Choroid plexus epithelial cell (primary cell): ENCODE measurements around the gene TRIAP1.
A peak's percentile ranks its signal among the peaks of the same experiment; 100 is the strongest.
"Not testable (repeated sequence)": the region's sequence is repeated elsewhere in the genome, so short reads cannot be mapped to it uniquely, and the experiment has no call there.

Experiments used
- DNase-seq: peaks from one replicate; pipeline ENCODE4 v3.0.0-alpha.2; 2010; ENCODE audit warnings: low read depth
- H3K4me3 ChIP-seq: 2 replicates; pipeline ENCODE4 v1.5.1; 2011; ENCODE audit warnings: low read depth, mild to moderate bottlenecking, control low read depth, low read length, moderate library complexity
- TF ChIP-seq, protein P1 (sequence below): conservative IDR thresholded peaks from 2 replicates; pipeline ENCODE4 v1.5.1; 2011; ENCODE audit warnings: low read depth, mild to moderate bottlenecking, control low read depth, inconsistent platforms, low read length, moderate library complexity

The TRIAP1 gene

DNA sequence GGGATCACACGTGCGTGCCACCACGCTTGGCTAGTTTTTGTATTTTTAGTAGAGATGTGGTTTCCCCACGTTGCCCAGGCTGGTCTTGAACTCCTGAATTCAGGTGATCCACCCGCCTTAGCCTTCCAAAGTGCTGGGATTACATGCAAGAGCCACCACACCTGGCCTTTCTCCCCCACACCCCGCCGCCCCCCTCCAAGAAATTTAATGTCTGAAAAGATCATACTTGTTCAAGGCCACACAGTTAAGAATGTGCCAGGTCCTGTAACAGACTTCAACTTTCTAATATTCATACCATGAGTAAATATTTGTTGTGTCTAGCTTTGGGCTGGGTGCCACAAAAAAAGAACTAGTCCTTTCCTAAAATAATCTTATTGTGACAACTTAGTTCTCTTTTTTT, 9.1 kb upstream of the TRIAP1 start:
- no peak overlapping the region for H3K4me3 ChIP-seq
- TF ChIP-seq, protein P1, sequence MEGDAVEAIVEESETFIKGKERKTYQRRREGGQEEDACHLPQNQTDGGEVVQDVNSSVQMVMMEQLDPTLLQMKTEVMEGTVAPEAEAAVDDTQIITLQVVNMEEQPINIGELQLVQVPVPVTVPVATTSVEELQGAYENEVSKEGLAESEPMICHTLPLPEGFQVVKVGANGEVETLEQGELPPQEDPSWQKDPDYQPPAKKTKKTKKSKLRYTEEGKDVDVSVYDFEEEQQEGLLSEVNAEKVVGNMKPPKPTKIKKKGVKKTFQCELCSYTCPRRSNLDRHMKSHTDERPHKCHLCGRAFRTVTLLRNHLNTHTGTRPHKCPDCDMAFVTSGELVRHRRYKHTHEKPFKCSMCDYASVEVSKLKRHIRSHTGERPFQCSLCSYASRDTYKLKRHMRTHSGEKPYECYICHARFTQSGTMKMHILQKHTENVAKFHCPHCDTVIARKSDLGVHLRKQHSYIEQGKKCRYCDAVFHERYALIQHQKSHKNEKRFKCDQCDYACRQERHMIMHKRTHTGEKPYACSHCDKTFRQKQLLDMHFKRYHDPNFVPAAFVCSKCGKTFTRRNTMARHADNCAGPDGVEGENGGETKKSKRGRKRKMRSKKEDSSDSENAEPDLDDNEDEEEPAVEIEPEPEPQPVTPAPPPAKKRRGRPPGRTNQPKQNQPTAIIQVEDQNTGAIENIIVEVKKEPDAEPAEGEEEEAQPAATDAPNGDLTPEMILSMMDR, result no peak
- DNase-seq, result no peak

DNA sequence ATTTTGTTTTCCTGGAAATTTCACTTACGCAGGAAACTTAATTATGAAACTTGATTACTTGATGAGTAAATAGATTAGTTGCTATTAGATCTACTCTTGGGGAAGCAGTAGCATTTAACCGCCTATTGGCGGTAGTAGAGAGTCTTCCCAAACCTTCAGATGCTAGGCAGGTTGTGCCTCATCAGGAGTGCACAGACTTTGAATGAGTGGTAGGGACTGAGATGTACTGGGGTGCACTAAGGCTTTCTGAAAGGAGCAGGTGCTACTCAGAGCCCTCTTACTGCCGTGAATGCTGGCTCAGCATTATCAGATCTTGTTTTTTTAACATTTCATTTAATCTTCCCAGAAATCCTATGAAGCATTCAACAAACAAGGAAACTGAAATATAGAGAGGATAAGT, 7.8 kb upstream of the TRIAP1 start:
- TF ChIP-seq, protein P1, result peak; percentile 77
- DNase-seq, result peak; percentile 44
- H3K4me3 ChIP-seq, result no peak overlapping the region

DNA sequence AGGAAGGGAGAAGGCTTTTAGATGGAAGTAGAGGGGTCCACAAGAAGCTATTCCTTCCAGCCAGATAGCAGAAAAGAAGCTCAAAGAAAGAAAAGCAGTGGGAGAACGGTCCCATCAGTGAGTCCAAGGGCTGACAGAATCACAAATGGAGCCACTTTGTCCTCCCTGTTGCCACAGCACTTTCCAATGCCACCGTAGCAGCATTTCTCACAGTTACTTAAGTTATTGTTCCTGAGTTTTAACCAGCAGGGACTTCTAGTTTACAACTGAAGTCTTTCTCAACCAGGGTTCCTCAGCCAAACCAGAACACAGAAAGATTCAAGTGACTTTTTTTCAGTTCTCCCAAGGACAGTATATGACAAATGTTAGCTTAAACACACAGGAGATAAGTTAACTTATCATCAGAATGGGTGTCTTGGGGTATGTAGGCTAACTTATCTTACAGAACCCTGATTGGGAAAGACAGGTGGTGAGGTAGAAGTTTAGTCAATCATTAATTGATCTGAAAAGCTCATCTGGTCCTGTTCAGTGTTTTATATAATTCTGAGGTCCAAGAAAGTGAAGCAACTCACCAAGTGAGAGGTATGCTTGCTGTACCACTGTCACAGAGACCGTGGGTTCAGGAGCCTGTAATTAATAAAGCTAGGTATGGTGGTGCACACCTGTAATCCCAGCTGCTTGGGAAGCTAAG, 7.0 kb upstream of the TRIAP1 start:
- TF ChIP-seq, protein P1, result no peak
- DNase-seq, result no peak
- H3K4me3 ChIP-seq, result no peak overlapping the region

DNA sequence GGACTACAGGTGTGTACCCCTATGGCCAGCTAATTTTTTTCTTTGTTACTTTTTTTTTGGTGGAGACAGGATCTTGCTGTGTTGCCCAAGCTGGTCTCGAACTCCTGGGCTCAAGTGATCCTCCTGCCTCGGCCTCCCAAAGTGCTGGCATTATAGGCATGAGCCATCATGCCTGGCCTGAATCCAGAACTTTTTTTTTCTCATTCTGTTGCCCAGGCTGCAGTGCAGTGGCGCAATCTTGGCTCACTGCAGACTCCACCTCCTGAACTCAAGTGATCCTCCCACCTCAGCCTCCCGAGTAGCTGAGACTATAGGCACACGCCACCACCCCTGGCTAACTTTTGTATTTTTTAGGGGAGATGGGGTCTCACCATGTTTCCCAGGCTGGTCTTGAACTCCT, 6.3 kb upstream of the TRIAP1 start:
- not testable (repeated sequence) for H3K4me3 ChIP-seq
- peak; percentile 15 for DNase-seq

DNA sequence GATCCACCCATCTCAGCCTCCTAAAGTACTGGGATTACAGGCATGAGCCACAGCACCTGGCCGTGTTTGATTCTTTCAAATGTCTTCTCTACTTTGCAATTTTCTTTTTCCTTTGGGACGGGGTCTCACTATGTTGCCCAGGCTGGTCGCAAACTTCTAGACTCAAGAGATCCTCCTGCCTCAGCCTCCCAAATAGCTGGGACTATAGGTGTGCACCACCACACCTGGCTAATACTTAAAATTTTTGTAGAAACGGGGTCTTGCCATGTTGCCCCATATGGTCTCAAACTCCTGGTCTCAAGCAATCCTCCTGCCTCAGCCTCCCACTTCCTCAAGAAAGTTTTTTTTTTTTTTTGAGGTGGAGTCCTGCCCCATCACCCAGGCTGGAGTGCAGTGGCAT, 1.8 kb upstream of the TRIAP1 start:
- no peak overlapping the region for H3K4me3 ChIP-seq
- DNase-seq, result no peak
- TF ChIP-seq, protein P1, result no peak

DNA sequence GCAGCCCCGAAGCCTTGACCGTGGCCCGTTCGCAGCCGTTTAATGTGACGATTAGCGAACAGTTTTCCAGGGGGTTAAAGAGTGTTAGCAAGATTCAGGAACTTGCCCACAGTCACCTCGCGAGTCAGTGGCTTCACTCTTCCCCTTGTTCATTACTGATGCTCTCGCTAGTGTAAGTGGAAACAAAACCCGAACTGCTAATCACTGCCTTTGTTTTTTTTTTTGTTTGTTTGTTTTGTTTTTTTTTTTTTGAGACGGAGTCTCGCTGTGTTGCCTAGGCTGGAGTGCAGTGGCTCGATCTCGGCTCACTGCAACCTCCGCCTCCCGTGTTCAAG, 627 bp upstream of the TRIAP1 start:
- not testable (repeated sequence) for DNase-seq
- peak overlapping the region; percentile 98 for H3K4me3 ChIP-seq

DNA sequence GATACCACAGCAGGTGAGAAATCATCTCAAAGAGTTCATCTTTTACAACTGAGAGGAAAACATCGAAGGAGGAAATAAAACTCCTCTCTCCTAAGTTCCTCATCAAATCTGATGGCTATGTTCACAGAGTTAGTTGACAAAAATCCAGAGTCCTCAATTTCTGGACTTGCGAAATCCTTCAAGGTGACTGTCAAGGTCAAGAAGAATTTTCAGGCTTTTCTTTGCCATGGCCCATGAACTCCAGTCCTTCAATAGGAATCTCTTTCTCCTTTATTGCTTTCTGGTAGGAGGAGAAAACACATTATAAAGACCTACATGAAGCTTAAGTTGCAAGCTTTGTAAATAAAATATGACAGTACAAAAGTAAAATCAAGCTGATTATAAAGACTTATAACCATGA, 1.5 kb downstream of the TRIAP1 start:
- TF ChIP-seq, protein P1, result no peak
- H3K4me3 ChIP-seq, result no peak overlapping the region
- no peak for DNase-seq

DNA sequence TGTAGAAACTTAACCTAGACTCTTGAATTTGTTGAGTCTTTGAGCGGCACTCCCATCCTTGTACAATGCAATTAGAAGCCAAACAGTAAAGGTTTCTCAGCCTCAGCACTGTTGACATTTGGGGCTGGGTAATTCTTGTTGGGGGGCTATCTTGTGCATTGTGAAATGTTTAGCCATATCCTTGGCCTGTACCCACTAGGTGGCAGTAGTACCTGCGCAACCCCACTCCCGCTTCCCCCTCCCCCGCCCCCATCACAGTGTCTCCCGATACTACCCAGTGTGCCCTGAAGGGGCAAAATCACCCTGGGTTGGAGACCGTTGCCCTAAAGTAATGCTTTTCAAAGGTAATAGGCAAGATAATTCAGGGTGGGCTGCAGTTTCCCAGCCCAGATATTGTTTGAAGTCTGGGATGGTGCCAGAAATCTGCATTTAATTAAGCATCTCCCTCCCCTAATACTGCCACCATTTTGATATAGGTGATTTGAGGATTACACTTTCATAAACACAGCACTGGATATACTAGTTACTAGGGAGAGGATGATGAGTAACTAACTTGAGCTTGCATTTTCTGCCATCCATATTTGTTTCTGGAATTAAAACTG, 6.4 kb downstream of the TRIAP1 start:
- TF ChIP-seq, protein P1, result peak; percentile 71
- no peak overlapping the region for H3K4me3 ChIP-seq
- DNase-seq, result peak; percentile 69
